HepG2 (cell line): ENCODE measurements around the gene SKI. TPM values are rescaled to one million over a fixed set of nuclear protein-coding genes. Genes with fewer than 3 reads are reported as not detected.
A peak's percentile ranks its signal among the peaks of the same experiment; 100 is the strongest.

Experiments used
- ADNP ChIP-seq: sonication (generic); formaldehyde crosslinking; IDR thresholded peaks from 2 replicates; pipeline ENCODE4 v1.4.0; 2020; ENCODE audit warnings: missing genetic modification reagents
- GLMP ChIP-seq: sonication (generic); formaldehyde crosslinking; IDR thresholded peaks from 2 replicates; pipeline ENCODE4 v1.9.0; 2021; ENCODE audit warnings: missing genetic modification reagents, mild to moderate bottlenecking, borderline replicate concordance
- HOMEZ ChIP-seq: IDR thresholded peaks from 2 replicates; pipeline ENCODE4 v1.6.1; 2016; ENCODE audit warnings: low read depth
- KAT8 ChIP-seq: IDR thresholded peaks from 2 replicates; pipeline ENCODE4 v1.6.1; 2016; ENCODE audit warnings: missing genetic modification reagents, missing compliant biosample characterization
- MED13 ChIP-seq: sonication (generic); formaldehyde crosslinking; IDR thresholded peaks from 2 replicates; pipeline ENCODE4 v1.5.0; 2020; ENCODE audit warnings: missing genetic modification reagents
- MNT ChIP-seq: fragments of 450-650 bp; IDR thresholded peaks from 2 replicates; pipeline ENCODE4 v1.6.1; 2016
- NFE2L2 ChIP-seq: fragments of 150-350 bp; IDR thresholded peaks from 2 replicates; pipeline ENCODE4 v1.6.1; 2014; ENCODE audit warnings: low read length
- NFRKB ChIP-seq: fragments of 450-650 bp; IDR thresholded peaks from 2 replicates; pipeline ENCODE4 v1.6.1; 2017
- RBM22 ChIP-seq: fragments of 200-400 bp; formaldehyde crosslinking; optimal IDR thresholded peaks from 2 replicates; pipeline ENCODE3; 2017; ENCODE audit warnings: mild to moderate bottlenecking, low read length, moderate library complexity
- SATB2 ChIP-seq: sonication (generic); formaldehyde crosslinking; IDR thresholded peaks from 2 replicates; pipeline ENCODE4 v1.5.0; 2020; ENCODE audit warnings: missing genetic modification reagents
- TFDP2 ChIP-seq: sonication (generic); formaldehyde crosslinking; IDR thresholded peaks from 2 replicates; pipeline ENCODE4 v1.4.0; 2020; ENCODE audit warnings: missing genetic modification reagents
- ZBTB34 ChIP-seq: sonication (generic); formaldehyde crosslinking; IDR thresholded peaks from 2 replicates; pipeline ENCODE4 v1.8.0; 2022; ENCODE audit warnings: mild to moderate bottlenecking, missing genetic modification reagents
- ZNF180 ChIP-seq: sonication (generic); formaldehyde crosslinking; IDR thresholded peaks from 2 replicates; pipeline ENCODE4 v1.4.0; 2020; ENCODE audit warnings: low read depth, missing genetic modification reagents, borderline replicate concordance
- ZNF230 ChIP-seq: sonication (generic); formaldehyde crosslinking; IDR thresholded peaks from 2 replicates; pipeline ENCODE4 v1.4.0; 2020; ENCODE audit warnings: mild to moderate bottlenecking, missing genetic modification reagents
- ZNF512 ChIP-seq: sonication (generic); formaldehyde crosslinking; IDR thresholded peaks from 2 replicates; pipeline ENCODE4 v1.4.0; 2020; ENCODE audit warnings: mild to moderate bottlenecking, missing genetic modification reagents
- ZNF513 ChIP-seq: sonication (generic); formaldehyde crosslinking; conservative IDR thresholded peaks from 2 replicates; pipeline ENCODE4 v1.5.0; 2020; ENCODE audit warnings: missing genetic modification reagents
- ZNF619 ChIP-seq: sonication (generic); formaldehyde crosslinking; IDR thresholded peaks from 2 replicates; pipeline ENCODE4 v1.4.0; 2020; ENCODE audit warnings: mild to moderate bottlenecking, missing genetic modification reagents
- ZNF720 ChIP-seq: sonication (generic); formaldehyde crosslinking; IDR thresholded peaks from 2 replicates; pipeline ENCODE4 v1.4.0; 2020; ENCODE audit warnings: missing genetic modification reagents
- polyA plus RNA-seq, 8 experiments: library from polyadenylated mRNA; depleted of rRNA in 3 of 8; stranded (reverse) in 7 of 8; unstranded in 1 of 8; fragments of >200 nt; fragmentation: Illumina TruSeq in 4 of 8; extraction: Trizol in 4 of 8; gene quantifications; 2 replicates each; pipeline versions ENCODE4 v1.2.1 to v1.2.3, GENCODE V29; 2011 to 2016; ENCODE audit warnings: low read depth in 4 of 8, missing spikeins in 1 of 8, mixed read lengths in 1 of 8; ENCODE audit not compliant: insufficient read depth in 1 of 8
- total RNA-seq, 5 experiments: library from RNA; depleted of rRNA; stranded (reverse); fragments of >200 nt; fragmentation: Illumina TruSeq; extraction: Trizol; gene quantifications; 2 replicates each; pipeline ENCODE4 v1.2.3, GENCODE V29; 2016; ENCODE audit warnings: low read depth in 1 of 5

SKI gene
- total and polyA plus RNA-seq, 2 of the 13 experiments (the other 11 are each of a cell fraction or from before 2014, with no cell fraction given), result 4.7 to 6.9 TPM

GRCh38 chr1:2189459-2190425 lies 38.4 kb upstream of the SKI start (continued):
- TF ChIP-seq HOMEZ (no peak), TFDP2 (CRISPR knock-in tag) (peak; percentile 33; the same call in 1 of the 2 replicates), ZNF230 (peak; percentile 86), ZNF513 (CRISPR knock-in tag) (0 out of 2 replicates have a peak, but pooled peaks have one; percentile 35), ZNF180 (CRISPR knock-in tag) (no peak), MED13 (CRISPR knock-in tag) (no peak), ZNF619 (0 out of 2 replicates have a peak, but pooled peaks have one; percentile 45), NFRKB (no peak), SATB2 (CRISPR knock-in tag) (no peak), KAT8 (CRISPR knock-in tag) (peak; percentile 63; the same call in 1 of the 2 replicates), MNT (peak; percentile 51), ZBTB34 (CRISPR knock-in tag) (no peak), ZNF720 (CRISPR knock-in tag) (no peak), NFE2L2 (no peak), RBM22 (no peak), ADNP (no peak), ZNF512 (no peak), GLMP (no peak)
